Left forelimb (tissue), 1 donor: ENCODE data around the gene ATP10A.

Experiments
- DNase-seq: peaks from one replicate; pipeline ENCODE4 v3.0.0-alpha.2; 2018; ENCODE audit warnings: low spot score

Gene ATP10A

GRCh38 chr15:25795712-25796111 lies 67.4 kb downstream of the ATP10A start:
- no peak for DNase-seq

- DNase-seq = no peak
Observed at GRCh38 chr15:25795061-25795460, 68.1 kb downstream of the ATP10A start.

GRCh38 chr15:25793354-25794050 lies 69.6 kb downstream of the ATP10A start:
- DNase-seq = no peak

GRCh38 chr15:25792128-25792527 lies 71.0 kb downstream of the ATP10A start:
- no peak for DNase-seq

- DNase-seq = no peak
Observed at GRCh38 chr15:25790000-25790660, 73.0 kb downstream of the ATP10A start.

GRCh38 chr15:25789616-25789999 lies 73.5 kb downstream of the ATP10A start:
- DNase-seq = no peak

- DNase-seq = no peak
Observed at GRCh38 chr15:25789211-25789610, 73.9 kb downstream of the ATP10A start.

- no peak for DNase-seq
Observed at GRCh38 chr15:25787855-25788520, 75.1 kb downstream of the ATP10A start.

- no peak for DNase-seq
Observed at GRCh38 chr15:25787381-25787780, 75.7 kb downstream of the ATP10A start.

- DNase-seq = no peak
Observed at GRCh38 chr15:25786040-25786439, 77.1 kb downstream of the ATP10A start.

GRCh38 chr15:25785641-25786025 lies 77.5 kb downstream of the ATP10A start:
- no peak for DNase-seq

GRCh38 chr15:25784876-25785640 lies 78.1 kb downstream of the ATP10A start:
- no peak for DNase-seq

GRCh38 chr15:25783607-25784540 lies 79.3 kb downstream of the ATP10A start:
- no peak for DNase-seq

GRCh38 chr15:25783134-25783533 lies 80.0 kb downstream of the ATP10A start:
- no peak for DNase-seq

- no peak for DNase-seq
Observed at GRCh38 chr15:25780479-25781255, 82.5 kb downstream of the ATP10A start.

- DNase-seq = no peak
Observed at GRCh38 chr15:25778161-25778560, 85.0 kb downstream of the ATP10A start.

GRCh38 chr15:25777037-25777436 lies 86.1 kb downstream of the ATP10A start:
- DNase-seq = peak; percentile 60

GRCh38 chr15:25776071-25776746 lies 86.9 kb downstream of the ATP10A start:
- DNase-seq = peak; percentile 44

- DNase-seq = peak; percentile 70
Observed at GRCh38 chr15:25775317-25775912, 87.7 kb downstream of the ATP10A start.

GRCh38 chr15:25774871-25775270 lies 88.3 kb downstream of the ATP10A start:
- DNase-seq = no peak
